AG10803 (cell line): ENCODE results near the gene FANK1.
"Not testable (repeated sequence)": the region's sequence is repeated elsewhere in the genome, so short reads cannot be mapped to it uniquely, and the experiment has no call there.

Experiments used
- DNase-seq: peaks from one replicate; pipeline ENCODE4 v3.0.0; 2010; ENCODE audit warnings: low read depth
- H3K4me3 ChIP-seq: 2 replicates; pipeline ENCODE4 v1.5.1; 2011; ENCODE audit warnings: mild to moderate bottlenecking, low read length, control low read depth
- TF ChIP-seq, protein P1 (sequence below): conservative IDR thresholded peaks from 2 replicates; pipeline ENCODE4 v1.5.1; 2011; ENCODE audit warnings: mild to moderate bottlenecking, low read length, control low read depth, inconsistent platforms

The FANK1 gene

DNA sequence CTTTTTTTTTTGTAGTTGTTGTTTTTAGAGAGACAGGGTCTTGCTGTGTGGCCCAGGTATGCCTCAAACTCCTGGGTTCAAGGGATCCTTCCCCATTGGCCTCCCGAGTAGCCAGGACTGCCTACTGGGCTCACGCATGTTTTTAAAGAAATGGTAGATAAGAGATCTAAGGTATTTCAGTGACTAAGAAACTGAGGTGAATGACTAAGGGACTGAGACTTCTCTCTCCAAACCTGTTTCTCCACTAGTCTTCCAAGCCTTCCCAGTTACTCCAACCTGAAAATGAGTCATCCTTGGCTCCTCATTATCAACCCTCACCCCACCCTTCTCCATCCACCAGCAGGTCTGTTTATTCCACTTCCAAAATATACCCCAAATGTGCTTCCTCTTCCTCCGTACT, 4.6 kb downstream of the FANK1 start:
- not testable (repeated sequence) for DNase-seq, H3K4me3 ChIP-seq

DNA sequence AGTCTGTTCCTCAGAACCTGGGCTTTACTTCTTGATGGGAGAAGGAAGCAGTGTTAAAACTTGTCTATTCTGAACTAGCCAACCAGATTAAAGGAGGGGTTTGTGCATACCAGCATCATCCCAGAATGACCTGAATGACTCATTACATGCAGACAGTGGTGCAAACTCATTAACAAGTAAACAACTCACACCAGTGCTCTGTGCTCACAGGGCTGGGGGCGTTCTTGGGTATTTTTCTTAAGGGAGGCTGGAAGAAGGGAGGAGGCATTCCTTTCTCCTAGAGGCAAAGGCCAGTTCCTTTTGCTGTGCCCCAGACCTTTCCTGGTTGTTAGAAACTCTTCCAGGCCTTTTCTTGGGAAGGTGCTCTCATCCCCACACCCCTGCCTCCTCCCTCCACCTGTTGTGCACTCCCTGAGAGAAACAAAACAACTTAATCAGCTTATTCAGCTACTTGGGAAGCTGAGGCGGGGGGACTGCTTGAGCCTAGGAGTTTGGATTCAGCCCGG, 6.8 kb downstream of the FANK1 start:
- H3K4me3 ChIP-seq, DNase-seq: not testable (repeated sequence)

DNA sequence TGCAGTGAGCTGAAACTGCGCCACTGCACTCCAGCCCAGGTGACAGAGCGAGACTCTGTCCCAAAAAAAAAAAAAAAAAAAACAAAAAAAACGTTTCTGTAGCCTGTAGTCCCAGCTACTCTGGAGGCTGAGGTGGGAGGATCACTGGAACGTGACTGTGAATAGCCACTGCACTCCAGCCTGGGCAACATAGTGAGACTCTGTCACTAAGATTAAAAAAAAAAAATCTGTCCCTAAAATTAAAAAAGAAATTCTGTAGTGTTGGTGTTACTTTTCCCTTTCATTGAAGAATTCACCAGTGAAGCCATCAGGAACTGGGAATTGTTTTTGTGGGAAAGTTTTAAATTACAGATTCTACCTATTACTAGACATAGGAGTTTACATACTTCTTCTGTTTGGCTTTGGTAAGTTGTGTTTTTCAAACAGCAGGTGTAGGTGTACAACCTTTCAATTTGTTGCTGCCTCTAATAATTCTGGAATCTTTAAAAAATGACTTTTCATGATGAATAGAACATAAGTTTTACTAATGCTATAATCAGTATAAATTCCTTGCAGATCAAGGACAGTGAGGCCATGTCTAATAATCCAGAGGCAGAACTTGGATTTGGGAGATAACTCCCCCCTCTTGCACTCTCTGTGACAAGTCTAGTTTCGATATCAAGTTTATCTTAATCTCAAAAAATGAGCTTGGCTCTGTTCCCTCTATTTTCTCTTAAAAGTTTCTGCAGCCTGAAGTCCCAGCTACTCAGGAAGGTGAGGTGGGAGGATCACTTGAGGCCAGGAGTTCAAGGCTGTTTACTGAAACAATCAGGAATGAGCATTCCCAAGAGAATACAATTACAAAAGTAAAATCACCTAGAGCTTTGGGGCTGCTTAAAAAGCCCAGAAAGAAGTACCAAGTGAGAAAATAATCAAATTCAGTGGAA, 9.0 kb downstream of the FANK1 start:
- H3K4me3 ChIP-seq, DNase-seq: not testable (repeated sequence)

DNA sequence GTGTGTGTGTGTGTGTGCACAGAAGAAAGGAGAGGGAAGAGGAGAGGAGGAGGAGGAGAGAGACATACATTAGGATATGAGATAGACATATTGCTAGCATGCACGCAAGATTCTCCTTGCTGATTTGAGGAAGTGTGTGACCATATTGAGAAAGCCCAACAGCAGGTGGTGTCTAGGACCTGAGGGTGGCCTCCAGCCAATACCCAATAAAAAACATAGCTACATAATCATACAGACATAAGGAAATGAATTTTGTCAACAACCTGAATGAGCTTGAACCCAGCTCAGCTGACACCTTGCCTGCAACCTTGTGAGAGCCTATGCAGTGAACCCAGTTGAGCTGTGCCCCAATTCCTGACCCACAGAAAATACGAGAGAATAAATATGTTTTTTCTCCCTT, 11.2 kb downstream of the FANK1 start:
- DNase-seq, H3K4me3 ChIP-seq: not testable (repeated sequence)

DNA sequence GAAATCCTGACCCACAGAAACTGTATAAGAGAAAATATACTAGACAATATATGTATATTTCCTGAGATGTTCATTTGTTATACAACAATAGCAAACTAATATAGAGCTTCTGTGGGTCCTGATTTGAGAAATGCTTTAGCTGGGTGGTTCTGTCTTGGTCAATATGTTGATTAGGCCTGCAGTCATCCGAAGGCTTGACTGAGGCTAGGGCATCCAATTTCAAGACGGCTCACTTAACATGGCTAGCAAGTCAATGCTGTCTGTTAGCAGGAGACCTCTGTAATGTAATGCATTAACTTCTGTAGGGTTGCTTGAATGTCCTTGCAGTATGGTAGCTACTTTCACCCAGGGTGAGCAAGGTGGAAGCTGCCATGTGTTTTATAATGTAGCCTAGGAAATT, 12.4 kb downstream of the FANK1 start:
- not testable (repeated sequence) for DNase-seq

DNA sequence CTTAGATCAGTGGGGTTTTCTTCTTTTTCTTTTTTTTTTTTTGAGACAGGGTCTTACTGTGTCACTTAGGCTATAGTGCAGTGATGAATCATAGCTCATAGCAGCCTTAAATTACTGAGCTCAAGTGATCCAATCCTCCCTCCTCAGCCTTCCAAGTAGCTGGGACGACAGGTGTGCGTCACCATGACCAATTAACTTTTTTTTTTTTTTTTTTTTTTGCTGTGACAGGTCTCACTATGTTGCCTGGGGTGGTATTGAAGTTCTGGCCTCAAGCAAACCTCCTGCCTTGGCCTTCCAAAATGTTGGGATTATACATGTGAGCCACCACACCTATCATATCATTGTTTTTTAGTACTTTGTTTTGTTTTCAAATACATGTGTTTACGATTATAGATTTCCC, 13.1 kb downstream of the FANK1 start:
- H3K4me3 ChIP-seq, DNase-seq: not testable (repeated sequence)

More for the DNA sequence above, 12.4 kb downstream of the FANK1 start:
- H3K4me3 ChIP-seq: not testable (repeated sequence)

DNA sequence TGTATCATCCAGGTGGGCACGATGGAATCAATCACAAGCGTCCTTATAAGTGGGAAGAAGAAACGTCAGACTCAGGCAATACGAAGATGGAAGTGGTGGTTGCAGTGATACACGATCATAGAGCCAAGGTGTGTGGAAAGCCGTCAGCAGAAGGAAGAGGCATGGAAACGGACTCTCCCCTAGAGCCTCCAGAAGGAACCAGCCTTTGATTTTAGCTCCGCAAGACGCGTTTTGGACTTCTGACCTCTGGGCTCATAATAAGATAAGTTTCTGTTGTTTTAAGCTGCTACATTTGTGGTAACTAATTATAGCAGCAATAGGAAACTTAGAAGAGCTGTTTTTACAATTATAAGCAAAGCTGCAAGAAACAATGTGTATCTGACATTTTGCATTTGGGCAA, 14.8 kb downstream of the FANK1 start:
- H3K4me3 ChIP-seq: no peak overlapping the region
- DNase-seq: no peak
- TF ChIP-seq, protein P1, sequence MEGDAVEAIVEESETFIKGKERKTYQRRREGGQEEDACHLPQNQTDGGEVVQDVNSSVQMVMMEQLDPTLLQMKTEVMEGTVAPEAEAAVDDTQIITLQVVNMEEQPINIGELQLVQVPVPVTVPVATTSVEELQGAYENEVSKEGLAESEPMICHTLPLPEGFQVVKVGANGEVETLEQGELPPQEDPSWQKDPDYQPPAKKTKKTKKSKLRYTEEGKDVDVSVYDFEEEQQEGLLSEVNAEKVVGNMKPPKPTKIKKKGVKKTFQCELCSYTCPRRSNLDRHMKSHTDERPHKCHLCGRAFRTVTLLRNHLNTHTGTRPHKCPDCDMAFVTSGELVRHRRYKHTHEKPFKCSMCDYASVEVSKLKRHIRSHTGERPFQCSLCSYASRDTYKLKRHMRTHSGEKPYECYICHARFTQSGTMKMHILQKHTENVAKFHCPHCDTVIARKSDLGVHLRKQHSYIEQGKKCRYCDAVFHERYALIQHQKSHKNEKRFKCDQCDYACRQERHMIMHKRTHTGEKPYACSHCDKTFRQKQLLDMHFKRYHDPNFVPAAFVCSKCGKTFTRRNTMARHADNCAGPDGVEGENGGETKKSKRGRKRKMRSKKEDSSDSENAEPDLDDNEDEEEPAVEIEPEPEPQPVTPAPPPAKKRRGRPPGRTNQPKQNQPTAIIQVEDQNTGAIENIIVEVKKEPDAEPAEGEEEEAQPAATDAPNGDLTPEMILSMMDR: no peak

DNA sequence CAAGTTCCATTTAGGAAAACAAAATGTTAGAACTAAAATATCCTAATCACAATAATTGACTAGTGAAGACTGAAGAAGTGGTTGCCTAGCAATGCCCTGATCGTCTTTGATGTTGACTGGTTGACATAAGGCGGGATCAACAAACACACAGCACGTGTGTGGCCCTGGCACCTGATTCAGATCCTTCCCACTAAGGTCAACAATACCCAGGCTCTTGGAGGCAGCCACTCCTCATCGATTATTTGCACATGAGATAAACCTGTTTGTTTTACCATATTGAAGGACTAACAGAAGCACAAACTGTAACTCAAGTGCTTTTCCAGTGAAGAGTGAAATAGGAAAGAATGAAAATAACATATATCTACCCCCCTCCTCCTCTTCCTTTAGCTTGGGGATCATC, 15.6 kb downstream of the FANK1 start:
- TF ChIP-seq, protein P1: no peak
- no peak for DNase-seq
- H3K4me3 ChIP-seq: no peak overlapping the region

DNA sequence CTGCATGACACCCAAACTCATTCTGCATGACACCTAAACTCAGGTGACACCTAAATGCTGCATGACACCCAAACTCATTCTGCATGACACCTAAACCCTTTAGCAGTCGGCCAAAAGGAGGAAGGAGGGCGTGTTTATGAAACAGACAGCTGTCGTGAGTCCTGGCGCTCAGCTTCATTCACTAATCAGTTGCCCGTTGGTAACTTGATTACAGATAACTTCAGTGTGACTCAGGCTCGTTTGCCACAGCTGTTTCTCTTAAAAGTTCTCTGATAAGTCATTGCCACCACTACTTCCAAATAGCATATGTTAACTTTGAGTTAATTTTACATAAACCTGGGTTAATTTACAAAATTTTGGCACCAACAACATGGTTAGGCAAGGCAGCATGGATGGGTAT, 16.9 kb downstream of the FANK1 start:
- not testable (repeated sequence) for DNase-seq, H3K4me3 ChIP-seq

DNA sequence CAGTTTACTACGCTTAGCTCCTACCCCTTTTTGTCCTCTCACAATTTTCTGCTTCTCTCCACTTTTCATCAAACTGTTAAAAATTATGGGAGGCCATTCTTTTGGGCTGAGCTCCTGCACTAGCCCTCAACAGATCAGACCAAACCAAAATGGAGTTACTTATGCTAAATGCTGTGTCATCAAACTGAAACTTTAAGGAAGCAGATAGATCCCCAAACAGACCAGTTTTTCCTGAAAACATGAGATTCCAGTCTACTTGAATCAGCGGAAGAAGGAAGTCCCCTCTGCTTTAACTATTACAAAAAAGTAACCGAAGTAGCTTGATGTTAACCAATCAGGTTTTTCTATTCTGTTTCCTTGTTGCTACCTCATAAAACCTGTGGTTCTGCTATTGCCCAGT, 20.6 kb downstream of the FANK1 start:
- DNase-seq: no peak
- TF ChIP-seq, protein P1: no peak
- no peak overlapping the region for H3K4me3 ChIP-seq

DNA sequence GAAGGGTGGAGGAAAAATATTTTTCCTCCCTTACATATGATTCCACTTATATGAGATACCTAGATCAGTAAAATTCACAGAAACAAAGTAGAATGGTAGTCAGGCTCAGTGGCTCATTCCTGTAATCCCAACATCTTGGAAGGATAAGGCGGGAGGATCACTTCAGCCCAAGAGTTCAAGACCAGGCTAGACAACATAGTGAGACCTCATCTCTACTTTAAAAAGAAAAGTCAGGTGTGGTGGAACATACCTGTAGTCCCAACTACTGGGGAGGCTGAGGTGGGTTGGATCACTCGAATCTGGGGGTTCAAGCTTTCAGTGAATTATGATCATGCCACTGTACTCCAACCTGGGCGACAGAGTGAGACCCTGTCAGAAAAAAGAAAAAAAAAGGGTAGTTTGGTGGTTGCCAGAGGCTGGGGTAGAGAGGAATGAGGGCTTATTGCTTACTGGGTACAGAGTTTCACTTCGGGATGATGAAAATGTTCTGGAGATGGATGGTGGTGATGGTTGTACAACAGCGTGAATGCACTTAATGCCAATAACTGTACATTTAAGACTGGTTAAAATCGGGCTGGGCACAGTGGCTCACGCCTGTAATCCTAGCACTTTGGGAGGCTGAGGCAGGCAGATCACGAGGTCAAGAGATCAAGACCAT, 21.5 kb downstream of the FANK1 start:
- DNase-seq: not testable (repeated sequence)

DNA sequence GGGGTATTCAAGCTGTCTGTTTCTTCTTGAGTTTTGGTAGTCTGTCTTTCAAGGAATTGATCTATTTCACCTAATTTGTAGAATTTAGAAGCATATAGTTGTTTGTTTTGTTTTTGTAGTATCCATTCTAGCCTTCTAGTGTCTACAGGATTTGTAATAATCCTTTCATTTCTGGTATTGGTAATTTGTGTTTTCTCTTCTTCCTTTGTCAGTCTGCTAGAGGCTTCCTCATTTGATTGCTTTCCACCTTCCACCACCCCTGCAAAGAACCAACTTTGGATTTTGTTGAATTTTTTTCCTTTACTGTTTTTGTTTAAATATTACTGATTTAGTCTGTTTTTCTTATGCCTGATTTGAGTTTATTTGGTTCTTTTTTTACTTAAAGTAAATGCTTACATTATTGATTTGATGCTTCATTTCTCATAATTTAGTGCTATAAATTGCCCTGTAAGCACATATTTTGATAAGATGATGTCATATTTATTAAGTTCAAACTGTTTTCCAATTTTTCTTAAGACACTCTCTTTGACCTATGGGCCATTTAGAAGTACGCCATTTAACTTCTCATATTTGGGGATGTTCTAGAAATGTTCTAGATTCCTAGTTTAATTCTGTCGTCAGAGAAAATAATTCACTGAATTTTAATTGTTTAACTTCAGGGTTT, 25.4 kb downstream of the FANK1 start:
- not testable (repeated sequence) for DNase-seq, H3K4me3 ChIP-seq

More for the DNA sequence above, 21.5 kb downstream of the FANK1 start:
- not testable (repeated sequence) for H3K4me3 ChIP-seq
